ENCODE results near the gene TBX10. TPM values are rescaled to one million over a fixed set of nuclear protein-coding genes. Genes with fewer than 3 reads are reported as not detected.

The TBX10 gene
- total RNA-seq, 1 experiment from 2014 or later: not detected

- in situ Hi-C loops (cut with HindIII; ENCODE audit: low pct_unique_long_range_greater_than_20kb, low sequenced_read_pairs) (no loop called here), intact Hi-C loops (cut with micrococcal nuclease; ENCODE audit: unreplicated experiment) (no loop called here)
- Histone ChIP-seq H3K36me3 (ENCODE audit: control insufficient read depth, insufficient read depth, low read length) (no peaks in the 10 kb centered on the region), H3K27ac (ENCODE audit: low read length) (no peak overlapping the region), H3K4me1 (ENCODE audit: control insufficient read depth, insufficient read depth, low read length) (no peaks in the 10 kb centered on the region), H3K9me3 (ENCODE audit: control insufficient read depth, insufficient read depth, low read depth, low read length) (no peaks in the 10 kb centered on the region), H3K4me3 (ENCODE audit: low read depth in 2 of 2, low read length in 2 of 2) (no peak overlapping the region), H3K27me3 (ENCODE audit: control insufficient read depth, insufficient read depth, low read length) (no peaks in the 10 kb centered on the region)
- no peak for ATAC-seq
- ChIA-PET POLR2A (no interaction called here), CTCF (interaction anchor here (0.6 kb wide), 1 partner anchor 11 kb away, joined by 4 read pairs; no protein-coding TSS in a partner anchor)
- TF ChIP-seq POLR2AphosphoS5 (IDR thresholded peaks at IDR 0.05; ENCODE audit: low read depth, low read length) (no peak), TCF7L2 (IDR thresholded peaks at IDR 0.05; ENCODE audit: low read depth, low read length) (no peak), SIN3A (IDR thresholded peaks at IDR 0.05; ENCODE audit: borderline replicate concordance, insufficient read depth, low read depth, low read length) (no peak), REST (IDR thresholded peaks at IDR 0.05; ENCODE audit: insufficient read depth in 1 of 2, low read depth in 2 of 2, low read length in 1 of 2) (no peak)
- TF ChIP-seq, protein P1, sequence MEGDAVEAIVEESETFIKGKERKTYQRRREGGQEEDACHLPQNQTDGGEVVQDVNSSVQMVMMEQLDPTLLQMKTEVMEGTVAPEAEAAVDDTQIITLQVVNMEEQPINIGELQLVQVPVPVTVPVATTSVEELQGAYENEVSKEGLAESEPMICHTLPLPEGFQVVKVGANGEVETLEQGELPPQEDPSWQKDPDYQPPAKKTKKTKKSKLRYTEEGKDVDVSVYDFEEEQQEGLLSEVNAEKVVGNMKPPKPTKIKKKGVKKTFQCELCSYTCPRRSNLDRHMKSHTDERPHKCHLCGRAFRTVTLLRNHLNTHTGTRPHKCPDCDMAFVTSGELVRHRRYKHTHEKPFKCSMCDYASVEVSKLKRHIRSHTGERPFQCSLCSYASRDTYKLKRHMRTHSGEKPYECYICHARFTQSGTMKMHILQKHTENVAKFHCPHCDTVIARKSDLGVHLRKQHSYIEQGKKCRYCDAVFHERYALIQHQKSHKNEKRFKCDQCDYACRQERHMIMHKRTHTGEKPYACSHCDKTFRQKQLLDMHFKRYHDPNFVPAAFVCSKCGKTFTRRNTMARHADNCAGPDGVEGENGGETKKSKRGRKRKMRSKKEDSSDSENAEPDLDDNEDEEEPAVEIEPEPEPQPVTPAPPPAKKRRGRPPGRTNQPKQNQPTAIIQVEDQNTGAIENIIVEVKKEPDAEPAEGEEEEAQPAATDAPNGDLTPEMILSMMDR (IDR thresholded peaks at IDR 0.05): no peak
- BruUV-seq (replicated peaks): no TSS peak
- DNase-seq (ENCODE audit: low read depth, low spot score): no peak
These were observed 28.1 kb upstream of the TBX10 start for GRCh38 chr11:67667490-67668191.

- no peak overlapping the region for H3K4me3 ChIP-seq (ENCODE audit: low read depth in 2 of 2, low read length in 2 of 2)
- ATAC-seq (0 out of 2 replicates have a peak, but pooled peaks have one; percentile 32), DNase-seq (ENCODE audit: low read depth, low spot score) (no peak)
- in situ Hi-C loops (cut with HindIII; ENCODE audit: low pct_unique_long_range_greater_than_20kb, low sequenced_read_pairs) (no loop called here), intact Hi-C loops (cut with micrococcal nuclease; ENCODE audit: unreplicated experiment) (no loop called here)
- H3K27ac ChIP-seq (ENCODE audit: low read length): no peak overlapping the region
- no peaks in the 10 kb centered on the region for H3K27me3 ChIP-seq (ENCODE audit: control insufficient read depth, insufficient read depth, low read length)
- no TSS peak for BruUV-seq (replicated peaks)
- TF ChIP-seq REST (IDR thresholded peaks at IDR 0.05; ENCODE audit: insufficient read depth in 1 of 2, low read depth in 2 of 2, low read length in 1 of 2): no peak
- TF ChIP-seq, protein P1 (IDR thresholded peaks at IDR 0.05): no peak
- TF ChIP-seq TCF7L2 (IDR thresholded peaks at IDR 0.05; ENCODE audit: low read depth, low read length): no peak
- TF ChIP-seq POLR2AphosphoS5 (IDR thresholded peaks at IDR 0.05; ENCODE audit: low read depth, low read length): no peak
- no peak for TF ChIP-seq SIN3A (IDR thresholded peaks at IDR 0.05; ENCODE audit: borderline replicate concordance, insufficient read depth, low read depth, low read length)
- no peaks in the 10 kb centered on the region for H3K36me3 ChIP-seq (ENCODE audit: control insufficient read depth, insufficient read depth, low read length)
- ChIA-PET POLR2A (no interaction called here), CTCF (interaction anchor here (0.9 kb wide), 1 partner anchor 37 kb away, joined by 3 read pairs; the partner anchor contains the start of gene NUDT8)
- no peaks in the 10 kb centered on the region for H3K4me1 ChIP-seq (ENCODE audit: control insufficient read depth, insufficient read depth, low read length)
- H3K9me3 ChIP-seq (ENCODE audit: control insufficient read depth, insufficient read depth, low read depth, low read length): no peaks in the 10 kb centered on the region
These were observed 27.3 kb upstream of the TBX10 start for GRCh38 chr11:67666676-67667489.
